Fibroblast of the aortic adventitia (primary cell): ENCODE data around the gene METTL25. TPM values are rescaled to one million over a fixed set of nuclear protein-coding genes. Genes with fewer than 3 reads are reported as not detected.
A peak's percentile ranks its signal among the peaks of the same experiment; 100 is the strongest.

ENCODE experiments used
- DNase-seq: peaks from one replicate; pipeline ENCODE4 v3.0.0-alpha.2; 2010; ENCODE audit warnings: low read depth
- H3K4me3 ChIP-seq: 2 replicates; pipeline ENCODE4 v1.5.1; 2011; ENCODE audit warnings: low read depth, mild to moderate bottlenecking, control low read depth, low read length, moderate library complexity
- CTCF ChIP-seq: IDR thresholded peaks from 2 replicates; pipeline ENCODE4 v1.5.1; 2011; ENCODE audit warnings: mild to moderate bottlenecking, low read length, control low read depth, inconsistent platforms; ENCODE audit not compliant: insufficient read depth
- total RNA-seq: library from RNA; depleted of rRNA; stranded (reverse); fragments of >200 nt; gene quantifications from 2 replicates; pipeline ENCODE4 v1.2.3, GENCODE V29; 2012; ENCODE audit warnings: low replicate concordance

Gene METTL25
- total RNA-seq: 13.6 and 27.7 TPM in 2 replicates

- peak; percentile 94 for TF ChIP-seq CTCF
- peak within 1 kb of the TSS; percentile 98 for H3K4me3 ChIP-seq
- peak; percentile 99 for DNase-seq
Measured at GRCh38 chr12:82358200-82359114, at the start of gene METTL25, which contains the start of gene CCDC59. Gene METTL25, plus strand, starts transcription at chr12:82358529. Its CDS starts 37 bp downstream, at chr12:82358566. Gene CCDC59, minus strand, starts transcription at chr12:82358387. Its CDS starts 11 bp downstream, at chr12:82358376.

GRCh38 chr12:82314406-82314892 lies 43.9 kb upstream of the METTL25 start:
- no peak for TF ChIP-seq CTCF
- no peak overlapping the region for H3K4me3 ChIP-seq
- no peak for DNase-seq

GRCh38 chr12:82319276-82319675 lies 39.1 kb upstream of the METTL25 start:
- TF ChIP-seq CTCF: no peak
- no peak overlapping the region for H3K4me3 ChIP-seq
- DNase-seq: no peak

GRCh38 chr12:82325540-82326336 lies 32.6 kb upstream of the METTL25 start:
- H3K4me3 ChIP-seq: no peak overlapping the region
- no peak for DNase-seq
- TF ChIP-seq CTCF: no peak

GRCh38 chr12:82326905-82327503 lies 31.3 kb upstream of the METTL25 start:
- H3K4me3 ChIP-seq: no peak overlapping the region
- peak; percentile 55 for TF ChIP-seq CTCF
- peak; percentile 59 for DNase-seq

- H3K4me3 ChIP-seq: no peak overlapping the region
Measured at GRCh38 chr12:82327861-82328260, 30.5 kb upstream of the METTL25 start.

More at GRCh38 chr12:82327861-82328260, 30.5 kb upstream of the METTL25 start:
- no peak for DNase-seq
- TF ChIP-seq CTCF: no peak
